RWPE1 (cell line): Measurements from ENCODE around the gene CPED1.

ENCODE experiments used
- CTCF ChIA-PET: fragments of 350-600 bp; sonication (Branson Sonifier 250); formaldehyde crosslinking; extraction: SDS; loops from one replicate; lab custom pipeline; 2021; lab: Yijun Ruan, JAX
- POLR2A ChIA-PET: fragments of 400-600 bp; formaldehyde crosslinking; extraction: SDS; loops from one replicate; lab custom pipeline; 2020; ENCODE audit warnings: antibody characterized with exemption; ENCODE audit not compliant: low non-redundant PET; lab: Yijun Ruan, JAX
- DNase-seq: peaks from one replicate; pipeline ENCODE4 v3.0.0; 2012; ENCODE audit warnings: low spot score
- H3K27ac ChIP-seq: fragments of 450-650 bp; 2 replicates; pipeline ENCODE4 v1.5.1; 2017
- CTCF ChIP-seq: fragments of 450-650 bp; conservative IDR thresholded peaks from 2 replicates; pipeline ENCODE4 v1.5.1; 2017; ENCODE audit warnings: low read depth, mild to moderate bottlenecking

CPED1 gene

DNA sequence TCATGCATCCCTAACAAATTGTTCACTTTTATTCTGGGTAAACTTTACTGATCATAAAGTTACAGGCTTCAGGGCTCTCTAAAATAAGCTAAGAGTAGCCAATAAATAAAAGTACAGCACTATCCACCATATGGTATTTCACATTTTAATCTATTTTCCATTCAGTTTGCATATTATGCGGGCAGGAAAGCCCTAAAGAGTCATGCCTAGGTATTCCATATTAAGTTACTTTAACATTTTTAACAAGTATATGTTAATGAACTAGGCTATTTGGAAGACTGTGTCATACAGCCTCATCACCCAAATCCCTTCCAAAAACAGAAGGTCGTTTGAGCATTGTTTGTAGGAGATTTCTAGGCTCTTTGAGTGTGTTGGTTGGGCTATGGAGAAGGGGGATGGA lies 106.3 kb downstream of the CPED1 start:
- no peak for DNase-seq
- ChIA-PET CTCF (interaction anchor here (0.6 to 1.0 kb wide), 2 partner anchors 14 to 466 kb away, joined by 3 to 4 read pairs; no protein-coding TSS in a partner anchor), POLR2A (no interaction called here)
- H3K27ac ChIP-seq, result no peak overlapping the region
- TF ChIP-seq CTCF, result no peak

GRCh38 chr7:121097577-121097976 lies 109.1 kb downstream of the CPED1 start:
- no peak overlapping the region for H3K27ac ChIP-seq
- POLR2A ChIA-PET, result no interaction called here
- no peak for DNase-seq
- CTCF ChIA-PET, result interaction anchor here (0.6 kb wide), 1 partner anchor 19 kb away, joined by 3 read pairs; no protein-coding TSS in a partner anchor
- no peak for TF ChIP-seq CTCF

DNA sequence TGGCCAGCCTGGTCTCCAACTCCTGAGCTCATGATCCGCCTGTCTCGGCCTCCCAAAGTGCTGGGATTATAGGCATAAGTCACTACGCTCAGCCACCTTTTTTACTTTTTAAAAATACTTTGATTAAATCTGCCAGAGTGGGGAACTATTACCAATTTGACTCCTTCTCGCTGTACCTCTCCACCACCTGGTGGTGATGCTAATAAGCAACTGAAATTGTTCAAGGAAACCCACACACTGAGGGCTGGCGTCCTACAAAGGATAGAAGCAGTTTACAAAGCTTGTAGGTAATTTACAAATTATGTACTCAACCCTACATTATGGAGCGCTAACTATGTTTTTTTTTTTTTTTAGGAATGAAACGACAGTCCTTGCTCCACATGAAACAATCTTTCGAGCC lies 111.1 kb downstream of the CPED1 start:
- CTCF ChIA-PET, result interaction anchor here (0.7 to 1.0 kb wide), 3 partner anchors 9 to 112 kb away, joined by 3 to 4 read pairs (median 3); no protein-coding TSS in a partner anchor
- no peak for TF ChIP-seq CTCF
- no peak overlapping the region for H3K27ac ChIP-seq
- POLR2A ChIA-PET, result no interaction called here
- no peak for DNase-seq

DNA sequence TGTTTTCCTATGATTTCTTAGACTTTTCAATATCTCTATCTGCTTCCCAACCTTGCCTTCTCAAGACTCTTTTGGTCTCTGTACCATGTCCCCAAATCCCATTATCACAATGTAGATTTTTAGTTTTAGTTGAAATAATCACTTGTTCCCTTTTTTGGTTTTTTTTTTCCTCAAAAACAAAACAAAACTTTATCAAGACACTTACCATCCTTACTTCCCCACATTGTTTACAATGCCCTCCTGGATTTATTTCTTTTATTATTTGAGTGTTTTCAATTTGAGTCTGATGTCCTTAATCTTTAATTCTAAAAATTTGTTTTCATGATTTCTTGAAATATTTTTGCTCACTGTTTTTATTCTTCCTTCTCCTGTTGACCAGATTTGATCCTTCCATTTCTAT lies 112.6 kb downstream of the CPED1 start:
- no peak for DNase-seq
- POLR2A ChIA-PET, result no interaction called here
- CTCF ChIA-PET, result interaction anchor here (0.6 kb wide), 1 partner anchor 520 kb away, joined by 4 read pairs; no protein-coding TSS in a partner anchor
- no peak overlapping the region for H3K27ac ChIP-seq
- no peak for TF ChIP-seq CTCF

- no peak for DNase-seq
- no peak for TF ChIP-seq CTCF
- no peak overlapping the region for H3K27ac ChIP-seq
- CTCF ChIA-PET, result interaction anchor here (0.6 kb wide), 1 partner anchor 296 kb away, joined by 3 read pairs; no protein-coding TSS in a partner anchor
- POLR2A ChIA-PET, result no interaction called here
Measured at GRCh38 chr7:121101621-121102020, 113.1 kb downstream of the CPED1 start.

GRCh38 chr7:121102619-121103018 lies 114.1 kb downstream of the CPED1 start:
- CTCF ChIA-PET, result no interaction called here
- DNase-seq, result no peak
- H3K27ac ChIP-seq, result no peak overlapping the region
- no peak for TF ChIP-seq CTCF
- POLR2A ChIA-PET, result no interaction called here
